Mononuclear cell (primary cell): ENCODE results near the gene FBP1. TPM values are rescaled to one million over a fixed set of nuclear protein-coding genes. Genes with fewer than 3 reads are reported as not detected.

ENCODE experiments used
- H3K27me3 ChIP-seq: 2 replicates; pipeline ENCODE4 v1.6.0; 2011; ENCODE audit warnings: low read length, control low read depth; ENCODE audit not compliant: insufficient read depth
- H3K4me1 ChIP-seq: 2 replicates; pipeline ENCODE4 v1.5.1; 2011; ENCODE audit warnings: mild to moderate bottlenecking, low read length, control low read depth; ENCODE audit not compliant: insufficient read depth
- H3K4me3 ChIP-seq: 2 replicates; pipeline ENCODE4 v1.5.1; 2011; ENCODE audit warnings: mild to moderate bottlenecking, low read length, moderate library complexity
- H3K9me3 ChIP-seq: 2 replicates; pipeline ENCODE4 v1.5.1; 2011; ENCODE audit warnings: low read depth, mild to moderate bottlenecking, control low read depth, low read length
- total RNA-seq: library from RNA; depleted of rRNA; stranded (reverse); fragments of >200 nt; gene quantifications from one replicate; pipeline ENCODE4 v1.2.3, GENCODE V29; 2012

The FBP1 gene
- 12.2 TPM for total RNA-seq

GRCh38 chr9:94639061-94639998, at the start of gene FBP1:
Gene FBP1, minus strand, starts transcription at chr9:94639518. Its CDS starts 208 bp downstream, at chr9:94639310.
- H3K4me3 ChIP-seq, result peak within 1 kb of the TSS; percentile 53
- H3K9me3 ChIP-seq, result no peaks in the 10 kb centered on the region
- peaks cover 43% of the 10 kb centered on the region for H3K4me1 ChIP-seq
- H3K27me3 ChIP-seq, result no peaks in the 10 kb centered on the region

GRCh38 chr9:94687451-94687850, 48.1 kb upstream of the FBP1 start:
- H3K27me3 ChIP-seq, result no peaks in the 10 kb centered on the region
- H3K4me1 ChIP-seq, result no peaks in the 10 kb centered on the region
- H3K9me3 ChIP-seq, result no peaks in the 10 kb centered on the region
- no peak overlapping the region for H3K4me3 ChIP-seq

DNA sequence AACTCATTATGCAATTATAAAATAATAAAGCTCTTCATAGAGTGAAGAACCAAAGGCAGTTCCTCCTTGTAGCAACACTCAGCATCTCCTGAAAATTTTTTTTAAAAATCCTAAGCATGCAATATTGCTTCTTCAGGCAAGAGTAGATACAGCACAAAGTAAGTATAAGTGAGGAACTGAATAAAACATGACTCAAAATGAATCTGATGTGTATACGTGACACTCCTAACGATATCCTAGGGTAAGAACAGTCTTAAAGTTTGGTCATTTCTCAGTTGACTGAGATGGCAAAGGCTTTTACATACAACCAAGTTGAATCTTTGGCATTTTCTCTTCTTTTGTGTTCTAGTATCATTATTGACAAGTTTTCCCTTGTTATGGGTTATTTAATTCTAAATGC, 46.0 kb upstream of the FBP1 start:
- Histone ChIP-seq H3K4me3 (no peak overlapping the region), H3K27me3 (no peaks in the 10 kb centered on the region), H3K4me1 (no peaks in the 10 kb centered on the region), H3K9me3 (no peaks in the 10 kb centered on the region)

DNA sequence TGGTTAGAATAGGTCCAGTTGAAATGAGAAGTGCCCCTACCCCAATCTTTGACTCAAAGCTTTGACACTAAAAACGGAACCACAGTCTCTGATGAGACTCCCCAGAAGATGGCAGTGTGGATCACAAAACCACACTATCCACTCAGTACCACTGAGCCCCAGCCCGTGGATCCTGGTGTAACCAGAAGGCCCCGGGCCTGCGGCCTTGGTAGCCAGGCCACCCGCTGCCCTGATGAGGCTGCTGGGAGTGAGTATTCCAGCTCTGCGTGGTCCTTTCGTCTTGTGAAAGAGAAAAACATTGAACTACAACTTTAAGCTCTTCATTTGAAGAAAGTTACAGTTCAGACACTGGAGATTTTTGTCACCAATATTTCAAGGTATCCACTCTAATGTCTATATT, 42.2 kb upstream of the FBP1 start:
- Histone ChIP-seq H3K27me3 (no peaks in the 10 kb centered on the region), H3K4me3 (no peak overlapping the region), H3K4me1 (no peaks in the 10 kb centered on the region), H3K9me3 (no peaks in the 10 kb centered on the region)

DNA sequence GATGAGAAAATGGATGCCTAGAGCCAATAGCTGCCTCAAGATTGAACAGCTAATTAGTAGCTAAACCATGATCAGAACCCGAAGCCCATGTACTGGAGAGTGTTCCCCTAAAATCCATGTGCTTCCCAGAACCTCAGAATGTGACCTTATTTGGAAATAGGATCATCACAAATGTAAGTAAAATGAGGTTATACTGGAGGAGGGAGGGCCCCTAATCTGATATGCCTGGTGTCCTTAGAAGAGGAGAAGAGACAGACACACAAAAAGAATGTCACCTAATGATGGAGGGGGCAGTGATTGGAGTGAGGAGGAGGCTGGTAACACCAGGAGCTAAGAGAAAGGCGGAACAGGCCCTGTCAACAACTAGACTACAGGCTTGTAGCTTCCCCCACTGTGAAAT, 41.3 kb upstream of the FBP1 start:
- Histone ChIP-seq H3K4me1 (no peaks in the 10 kb centered on the region), H3K9me3 (no peaks in the 10 kb centered on the region), H3K27me3 (no peaks in the 10 kb centered on the region), H3K4me3 (no peak overlapping the region)

GRCh38 chr9:94680020-94680419, 40.7 kb upstream of the FBP1 start:
- Histone ChIP-seq H3K27me3 (no peaks in the 10 kb centered on the region), H3K9me3 (no peaks in the 10 kb centered on the region), H3K4me3 (no peak overlapping the region), H3K4me1 (no peaks in the 10 kb centered on the region)

GRCh38 chr9:94679587-94679986, 40.3 kb upstream of the FBP1 start:
- H3K9me3 ChIP-seq, result no peaks in the 10 kb centered on the region

GRCh38 chr9:94677929-94678328, 38.6 kb upstream of the FBP1 start:
- Histone ChIP-seq H3K4me1 (no peaks in the 10 kb centered on the region), H3K27me3 (no peaks in the 10 kb centered on the region), H3K9me3 (no peaks in the 10 kb centered on the region), H3K4me3 (no peak overlapping the region)

More at GRCh38 chr9:94679587-94679986, 40.3 kb upstream of the FBP1 start:
- H3K4me1 ChIP-seq, result no peaks in the 10 kb centered on the region
- H3K27me3 ChIP-seq, result no peaks in the 10 kb centered on the region
- H3K4me3 ChIP-seq, result no peak overlapping the region

- no peaks in the 10 kb centered on the region for H3K27me3 ChIP-seq
- H3K4me3 ChIP-seq, result no peak overlapping the region
- no peaks in the 10 kb centered on the region for H3K4me1 ChIP-seq
- no peaks in the 10 kb centered on the region for H3K9me3 ChIP-seq
These were observed 37.3 kb upstream of the FBP1 start for GRCh38 chr9:94676446-94677131.

DNA sequence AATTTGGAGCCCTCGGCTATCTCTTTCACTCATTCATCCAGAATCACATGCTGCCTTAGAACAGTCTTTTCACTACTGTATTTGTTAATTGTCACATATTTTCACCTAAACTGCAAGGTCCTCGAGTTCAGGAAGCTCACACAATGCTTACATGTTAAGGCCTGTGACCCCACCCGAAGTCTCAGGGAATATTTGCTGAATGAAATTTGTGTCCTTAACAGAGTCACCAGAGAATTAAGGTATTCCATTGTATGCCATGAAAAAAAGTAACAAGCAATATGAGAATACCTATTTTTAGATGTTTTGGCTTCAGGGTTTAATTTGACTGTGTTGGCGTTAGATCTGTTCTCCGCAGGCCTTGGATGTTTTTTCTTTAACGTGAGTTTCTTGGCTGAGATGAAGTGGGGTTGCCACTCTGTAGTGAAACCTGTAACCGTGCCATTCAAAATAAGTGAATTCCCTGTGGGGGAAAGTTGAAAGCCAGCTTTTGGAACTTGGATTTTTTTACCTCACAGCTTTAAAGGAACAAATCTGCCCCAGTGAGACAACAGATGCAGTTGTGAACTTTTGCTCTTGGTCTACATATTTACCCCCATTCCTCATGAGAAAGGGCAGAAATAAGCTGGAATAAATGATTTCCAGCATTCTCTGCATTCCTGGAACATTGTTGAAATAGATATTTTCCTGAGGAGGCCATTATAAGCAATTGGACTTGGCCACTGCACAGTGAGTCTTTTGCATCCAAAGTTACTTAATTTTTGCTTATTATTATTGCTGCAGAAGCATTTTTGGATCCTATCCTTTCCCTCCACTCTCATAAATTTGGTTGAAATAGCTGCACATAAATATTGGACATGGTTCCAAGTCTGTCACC, 35.9 kb upstream of the FBP1 start:
- H3K27me3 ChIP-seq, result no peaks in the 10 kb centered on the region
- no peaks in the 10 kb centered on the region for H3K4me1 ChIP-seq
- no peak overlapping the region for H3K4me3 ChIP-seq
- H3K9me3 ChIP-seq, result no peaks in the 10 kb centered on the region

DNA sequence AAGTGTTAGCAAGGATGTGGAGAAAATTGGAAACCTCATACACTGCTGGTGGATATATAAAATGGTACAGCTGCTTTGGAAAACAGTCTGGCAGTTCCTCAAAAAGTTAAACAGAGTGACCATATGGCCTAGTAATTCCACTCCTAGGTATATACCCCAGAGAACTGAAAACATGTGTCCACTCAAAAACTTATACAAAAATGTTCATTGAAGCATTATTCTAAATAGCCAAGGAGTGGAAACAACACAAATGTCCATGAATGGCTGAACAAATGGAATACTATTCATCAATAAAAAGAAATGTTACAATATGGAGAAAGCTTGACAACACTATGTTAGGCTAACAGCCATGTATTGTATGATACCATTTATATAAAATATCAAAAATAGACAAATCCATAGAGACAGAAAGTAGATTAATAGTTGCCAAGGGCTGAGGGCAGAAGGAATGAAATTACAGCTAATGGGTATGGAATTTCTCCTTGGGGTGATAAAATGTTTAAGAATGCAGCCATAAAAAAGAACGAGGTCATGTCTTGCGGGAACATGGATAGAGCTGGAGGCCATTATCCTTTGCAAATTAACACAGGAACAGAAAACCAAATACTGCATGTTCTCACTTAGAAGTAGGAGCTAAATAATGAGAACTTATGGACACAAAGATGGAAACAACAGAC, 33.6 kb upstream of the FBP1 start:
- H3K4me3 ChIP-seq, result no peak overlapping the region
- H3K4me1 ChIP-seq, result peaks cover 10% of the 10 kb centered on the region
- H3K9me3 ChIP-seq, result no peaks in the 10 kb centered on the region
- H3K27me3 ChIP-seq, result no peaks in the 10 kb centered on the region

GRCh38 chr9:94668928-94669729, 29.8 kb upstream of the FBP1 start:
- peak overlapping the region; percentile 43 for H3K4me3 ChIP-seq
- no peaks in the 10 kb centered on the region for H3K27me3 ChIP-seq
- peaks cover 25% of the 10 kb centered on the region for H3K4me1 ChIP-seq
- H3K9me3 ChIP-seq, result no peaks in the 10 kb centered on the region

GRCh38 chr9:94668418-94668927, 29.2 kb upstream of the FBP1 start:
- H3K9me3 ChIP-seq, result no peaks in the 10 kb centered on the region
- peaks cover 25% of the 10 kb centered on the region for H3K4me1 ChIP-seq
- no peaks in the 10 kb centered on the region for H3K27me3 ChIP-seq
- H3K4me3 ChIP-seq, result no peak overlapping the region
